Ishikawa (cell line): ENCODE results near the gene PLCL2.

ENCODE experiments used
- CEBPB ChIP-seq: IDR thresholded peaks from 2 replicates; pipeline ENCODE4 v1.6.1; 2012
- CREB1 ChIP-seq: IDR thresholded peaks from 2 replicates; pipeline ENCODE4 v1.6.1; 2012; ENCODE audit warnings: low read depth
- EGR1 ChIP-seq: IDR thresholded peaks from 2 replicates; pipeline ENCODE4 v1.6.1; 2012
- EP300 ChIP-seq: IDR thresholded peaks from 2 replicates; pipeline ENCODE4 v1.6.1; 2012; ENCODE audit warnings: borderline replicate concordance
- FOXM1 ChIP-seq: IDR thresholded peaks from 2 replicates; pipeline ENCODE4 v1.6.1; 2012; ENCODE audit warnings: low read depth, borderline replicate concordance
- MAX ChIP-seq: IDR thresholded peaks from 2 replicates; pipeline ENCODE4 v1.6.1; 2012
- NFIC ChIP-seq: IDR thresholded peaks from 2 replicates; pipeline ENCODE4 v1.6.1; 2012
- RAD21 ChIP-seq: IDR thresholded peaks from 2 replicates; pipeline ENCODE4 v1.6.1; 2012; ENCODE audit warnings: low read depth
- TAF1 ChIP-seq: IDR thresholded peaks from 2 replicates; pipeline ENCODE4 v1.6.1; 2012; ENCODE audit warnings: low read depth, mild to moderate bottlenecking
- TCF12 ChIP-seq: IDR thresholded peaks from 2 replicates; pipeline ENCODE4 v1.6.1; 2012; ENCODE audit warnings: low read depth
- TEAD4 ChIP-seq: IDR thresholded peaks from 2 replicates; pipeline ENCODE4 v1.6.1; 2012
- YY1 ChIP-seq: IDR thresholded peaks from 2 replicates; pipeline ENCODE4 v1.6.1; 2012; ENCODE audit warnings: low read depth
- ZBTB7A ChIP-seq: IDR thresholded peaks from 2 replicates; pipeline ENCODE4 v1.6.1; 2012; ENCODE audit warnings: low read depth
- TF ChIP-seq, protein P1 (sequence below): IDR thresholded peaks from 2 replicates; pipeline ENCODE4 v1.6.1; 2012; ENCODE audit warnings: low read depth, mild to moderate bottlenecking
- TF ChIP-seq, protein P2 (sequence below): IDR thresholded peaks from 2 replicates; pipeline ENCODE4 v1.6.1; 2012

The PLCL2 gene

GRCh38 chr3:17055374-17056276 lies 170.9 kb downstream of the PLCL2 start:
- TF ChIP-seq CREB1: no peak
- TF ChIP-seq, protein P1, sequence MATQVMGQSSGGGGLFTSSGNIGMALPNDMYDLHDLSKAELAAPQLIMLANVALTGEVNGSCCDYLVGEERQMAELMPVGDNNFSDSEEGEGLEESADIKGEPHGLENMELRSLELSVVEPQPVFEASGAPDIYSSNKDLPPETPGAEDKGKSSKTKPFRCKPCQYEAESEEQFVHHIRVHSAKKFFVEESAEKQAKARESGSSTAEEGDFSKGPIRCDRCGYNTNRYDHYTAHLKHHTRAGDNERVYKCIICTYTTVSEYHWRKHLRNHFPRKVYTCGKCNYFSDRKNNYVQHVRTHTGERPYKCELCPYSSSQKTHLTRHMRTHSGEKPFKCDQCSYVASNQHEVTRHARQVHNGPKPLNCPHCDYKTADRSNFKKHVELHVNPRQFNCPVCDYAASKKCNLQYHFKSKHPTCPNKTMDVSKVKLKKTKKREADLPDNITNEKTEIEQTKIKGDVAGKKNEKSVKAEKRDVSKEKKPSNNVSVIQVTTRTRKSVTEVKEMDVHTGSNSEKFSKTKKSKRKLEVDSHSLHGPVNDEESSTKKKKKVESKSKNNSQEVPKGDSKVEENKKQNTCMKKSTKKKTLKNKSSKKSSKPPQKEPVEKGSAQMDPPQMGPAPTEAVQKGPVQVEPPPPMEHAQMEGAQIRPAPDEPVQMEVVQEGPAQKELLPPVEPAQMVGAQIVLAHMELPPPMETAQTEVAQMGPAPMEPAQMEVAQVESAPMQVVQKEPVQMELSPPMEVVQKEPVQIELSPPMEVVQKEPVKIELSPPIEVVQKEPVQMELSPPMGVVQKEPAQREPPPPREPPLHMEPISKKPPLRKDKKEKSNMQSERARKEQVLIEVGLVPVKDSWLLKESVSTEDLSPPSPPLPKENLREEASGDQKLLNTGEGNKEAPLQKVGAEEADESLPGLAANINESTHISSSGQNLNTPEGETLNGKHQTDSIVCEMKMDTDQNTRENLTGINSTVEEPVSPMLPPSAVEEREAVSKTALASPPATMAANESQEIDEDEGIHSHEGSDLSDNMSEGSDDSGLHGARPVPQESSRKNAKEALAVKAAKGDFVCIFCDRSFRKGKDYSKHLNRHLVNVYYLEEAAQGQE: no peak
- no peak for TF ChIP-seq TCF12
- no peak for TF ChIP-seq CEBPB
- TF ChIP-seq MAX: no peak
- TF ChIP-seq, protein P2, sequence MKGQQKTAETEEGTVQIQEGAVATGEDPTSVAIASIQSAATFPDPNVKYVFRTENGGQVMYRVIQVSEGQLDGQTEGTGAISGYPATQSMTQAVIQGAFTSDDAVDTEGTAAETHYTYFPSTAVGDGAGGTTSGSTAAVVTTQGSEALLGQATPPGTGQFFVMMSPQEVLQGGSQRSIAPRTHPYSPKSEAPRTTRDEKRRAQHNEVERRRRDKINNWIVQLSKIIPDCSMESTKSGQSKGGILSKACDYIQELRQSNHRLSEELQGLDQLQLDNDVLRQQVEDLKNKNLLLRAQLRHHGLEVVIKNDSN: no peak

DNA sequence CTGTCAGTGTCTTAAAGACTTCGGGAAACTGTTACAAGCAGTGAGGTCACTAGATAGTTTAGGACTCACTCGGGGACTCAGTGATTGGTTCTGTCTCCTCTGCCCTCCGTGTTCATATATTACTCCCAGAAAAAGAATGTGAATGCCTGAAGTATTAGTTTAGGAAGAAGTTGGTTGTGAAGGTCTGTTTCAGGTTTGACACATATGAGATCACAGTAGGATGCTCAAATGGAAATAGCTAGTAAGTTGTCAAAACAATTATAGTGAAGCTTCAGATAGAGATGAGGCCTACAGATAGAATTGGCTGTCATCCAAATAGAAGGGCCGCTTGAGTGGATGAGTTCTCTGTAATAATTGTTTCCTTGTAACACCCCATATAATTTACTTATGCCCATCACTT lies 172.6 kb downstream of the PLCL2 start:
- TF ChIP-seq MAX (no peak), NFIC (peak; percentile 10; the same call in 1 of the 2 replicates)

DNA sequence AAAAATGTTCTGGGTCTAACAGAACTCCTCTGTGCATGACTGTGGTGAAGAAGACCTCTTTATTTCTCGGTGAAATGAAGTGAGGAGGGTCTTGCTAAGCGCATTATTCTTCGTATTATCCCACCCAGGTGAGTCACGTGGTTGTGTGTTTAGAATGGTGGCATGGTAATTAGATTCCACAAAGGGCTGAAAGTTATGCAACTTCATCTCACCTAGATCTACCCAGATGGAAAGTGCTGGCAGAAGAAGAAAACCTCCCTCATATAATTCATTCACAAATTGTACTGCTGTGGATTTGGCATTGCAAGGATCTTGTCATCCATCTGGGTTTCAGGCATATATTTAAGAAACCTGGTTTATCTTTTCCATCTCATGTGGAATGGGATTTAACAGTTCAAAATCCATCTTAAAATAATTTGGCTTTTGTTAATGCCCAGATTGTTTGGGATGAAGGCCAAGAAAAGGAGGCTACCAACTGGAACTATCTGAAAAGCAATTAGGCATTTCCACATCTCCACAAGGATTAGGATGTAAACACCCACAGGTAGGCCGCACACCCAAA lies 175.3 kb downstream of the PLCL2 start:
- TF ChIP-seq RAD21: no peak
- TF ChIP-seq, protein P2: no peak
- TF ChIP-seq CREB1: no peak
- TF ChIP-seq, protein P1: no peak
- TF ChIP-seq CEBPB: no peak
- TF ChIP-seq FOXM1: no peak
- no peak for TF ChIP-seq EP300
- no peak for TF ChIP-seq EGR1
- no peak for TF ChIP-seq ZBTB7A
- TF ChIP-seq NFIC: no peak

DNA sequence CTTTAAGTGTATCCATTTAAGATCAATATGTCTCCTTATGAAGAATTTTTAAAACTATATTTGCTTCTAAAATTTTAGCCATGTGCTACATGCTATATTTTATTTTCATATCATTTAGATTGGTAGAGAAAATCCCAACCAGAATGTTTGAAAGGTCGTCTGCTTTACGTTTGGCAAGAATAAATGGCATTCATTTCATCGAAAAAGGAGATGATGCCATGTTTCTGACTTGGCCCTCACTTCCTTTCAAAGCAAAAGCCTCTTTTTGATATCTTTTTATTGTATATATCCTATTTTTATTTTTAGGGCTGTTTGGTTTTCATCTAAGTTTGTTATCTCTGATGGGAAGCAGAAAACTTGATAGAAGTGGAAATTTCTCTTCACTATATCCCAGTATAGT lies 176.2 kb downstream of the PLCL2 start:
- TF ChIP-seq FOXM1 (no peak), EGR1 (no peak), CEBPB (no peak), TCF12 (no peak)

DNA sequence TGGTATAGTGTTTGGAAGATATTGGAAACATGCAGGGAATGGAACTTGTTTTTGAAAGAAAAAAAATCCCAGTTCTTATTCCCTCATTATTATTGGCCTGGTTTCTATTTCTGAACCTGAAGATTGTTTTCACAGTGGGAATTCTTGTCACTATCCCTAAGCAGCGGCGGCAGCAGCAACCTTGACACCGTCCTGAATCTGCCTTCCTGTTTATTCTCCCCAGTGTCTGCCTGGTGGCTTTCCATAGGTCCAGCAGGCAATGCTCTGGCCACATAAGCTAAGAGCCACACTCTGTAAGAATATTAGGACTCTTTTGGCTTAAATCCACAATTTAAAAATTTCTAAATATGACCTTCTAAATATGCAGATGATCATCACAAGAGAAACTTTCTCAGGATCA lies 178.0 kb downstream of the PLCL2 start:
- TF ChIP-seq CREB1 (no peak), FOXM1 (no peak), TAF1 (no peak), ZBTB7A (no peak), MAX (no peak), CEBPB (no peak), EP300 (no peak), YY1 (no peak), TCF12 (no peak), TEAD4 (no peak), NFIC (no peak), RAD21 (no peak), EGR1 (no peak)
- TF ChIP-seq, protein P1: no peak
- TF ChIP-seq, protein P2: no peak
